ENCODE results near the gene NOP10. TPM values are rescaled to one million over a fixed set of nuclear protein-coding genes. Genes with fewer than 3 reads are reported as not detected.
A peak's percentile ranks its signal among the peaks of the same experiment; 100 is the strongest.
"Not testable (repeated sequence)": the region's sequence is repeated elsewhere in the genome, so short reads cannot be mapped to it uniquely, and the experiment has no call there.

NOP10 gene
- total RNA-seq (2014; rRNA removed; shearing (Covaris generic)): 411 and 530 TPM in 2 replicates

DNA sequence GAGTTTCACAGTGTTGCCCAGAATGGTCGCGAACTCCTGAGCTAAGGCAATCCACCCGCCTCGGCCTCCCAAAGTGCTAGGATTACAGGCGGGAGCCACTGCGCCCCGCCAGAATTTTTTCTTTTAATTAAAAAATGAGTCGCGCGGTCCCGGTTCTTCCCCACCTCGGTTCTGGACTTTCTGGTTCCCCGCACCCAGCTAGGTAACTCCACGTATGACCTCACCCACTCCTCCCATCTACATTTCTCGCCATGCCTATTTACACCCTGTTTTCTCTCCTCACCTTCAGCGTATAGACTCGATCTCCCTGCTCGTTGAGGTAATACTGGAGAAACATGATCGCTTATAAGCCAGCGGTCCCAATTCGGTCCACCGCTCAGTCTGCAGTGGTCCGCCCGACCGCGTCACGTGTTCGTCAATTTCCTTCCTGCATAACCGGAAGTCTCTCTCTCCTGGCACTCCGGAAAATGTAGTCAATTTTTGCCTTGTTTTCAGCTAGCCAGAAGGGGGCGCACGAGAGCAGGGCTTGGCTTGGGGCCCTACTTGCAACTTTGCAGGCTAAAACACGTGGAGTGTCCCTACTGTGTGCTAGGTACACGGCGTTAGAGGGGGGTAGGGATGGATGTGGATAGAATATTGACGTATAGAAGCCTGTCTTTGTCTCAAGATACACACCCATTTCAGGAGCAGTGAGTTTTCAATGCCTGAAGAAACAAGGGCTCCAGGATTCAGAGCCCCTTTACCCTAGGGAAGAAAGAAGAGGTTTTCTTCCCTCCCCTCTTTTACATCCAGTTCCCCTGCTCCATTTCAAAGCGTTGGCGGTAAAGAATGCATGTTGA is at the start of gene NOP10, which contains the start of gene NUTM1:
TSS of gene NOP10 (minus strand) at position 400 of the 839 bp plus-strand sequence. CDS start at position 337, 63 bp downstream.
TSS of gene NUTM1 (plus strand) at position 579 of the 839 bp plus-strand sequence. CDS start 382 bp downstream, outside the sequence.
- DNase-seq (ENCODE audit: low read depth): peak; percentile 90

DNA sequence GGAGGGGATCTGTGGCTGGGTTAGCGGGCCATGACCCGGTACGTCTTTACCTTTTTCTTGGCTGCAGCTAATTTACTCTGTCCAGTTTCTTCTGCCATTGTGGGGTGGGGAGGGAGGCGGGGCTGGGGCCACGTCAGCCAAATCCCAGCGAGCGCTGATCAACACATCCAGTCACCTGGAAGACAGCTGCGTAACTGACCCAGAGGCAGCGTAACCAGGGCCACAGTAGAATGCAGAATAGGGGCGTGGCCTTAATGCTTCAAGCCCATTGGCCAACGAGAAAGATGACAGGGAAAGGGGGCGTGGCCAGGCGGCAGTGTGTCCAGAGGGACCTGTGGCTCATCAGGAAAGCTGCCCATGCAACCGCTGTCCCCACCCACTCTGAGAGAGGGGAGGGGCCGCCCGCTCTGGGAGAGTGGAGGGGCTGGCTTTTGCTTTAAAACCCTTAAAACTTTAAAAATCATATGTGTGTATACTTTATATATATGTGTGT is 46.7 kb upstream of the NOP10 start:
- not testable (repeated sequence) for DNase-seq (ENCODE audit: low read depth)

DNA sequence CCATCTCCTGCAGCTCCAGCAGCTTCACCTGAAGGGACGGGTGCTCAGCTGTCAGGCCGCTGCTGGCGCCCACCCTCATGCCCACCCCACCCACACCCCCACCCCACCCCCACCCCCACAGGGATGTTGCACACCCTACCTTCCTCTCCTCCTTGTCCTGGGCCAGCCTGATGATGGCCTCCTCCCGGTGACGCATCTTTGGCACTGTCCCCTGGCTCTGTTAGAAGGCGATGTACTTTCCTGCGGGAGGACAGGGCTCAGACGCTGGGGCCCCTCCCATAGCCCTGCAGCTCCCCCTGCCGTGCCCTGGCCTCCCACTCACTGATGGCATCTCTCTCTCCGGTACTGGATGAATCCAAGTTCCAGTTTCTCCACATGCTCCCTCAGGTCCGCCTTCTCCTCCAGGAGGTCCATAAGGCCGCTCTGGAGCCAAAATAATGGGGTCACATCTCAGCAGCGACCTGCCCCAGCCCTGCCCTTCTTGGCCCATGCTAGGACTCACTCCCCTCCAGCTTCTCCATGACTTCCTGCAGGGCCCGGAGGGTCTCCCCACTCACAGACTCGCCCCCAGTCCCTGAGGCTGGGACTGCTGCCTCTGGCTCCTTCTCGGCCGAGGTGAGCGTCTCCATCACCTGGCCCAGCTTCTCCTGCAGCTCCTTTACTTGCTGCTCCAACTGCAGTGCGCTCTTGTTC is 39.0 kb upstream of the NOP10 start:
- DNase-seq (ENCODE audit: low read depth): not testable (repeated sequence)

DNA sequence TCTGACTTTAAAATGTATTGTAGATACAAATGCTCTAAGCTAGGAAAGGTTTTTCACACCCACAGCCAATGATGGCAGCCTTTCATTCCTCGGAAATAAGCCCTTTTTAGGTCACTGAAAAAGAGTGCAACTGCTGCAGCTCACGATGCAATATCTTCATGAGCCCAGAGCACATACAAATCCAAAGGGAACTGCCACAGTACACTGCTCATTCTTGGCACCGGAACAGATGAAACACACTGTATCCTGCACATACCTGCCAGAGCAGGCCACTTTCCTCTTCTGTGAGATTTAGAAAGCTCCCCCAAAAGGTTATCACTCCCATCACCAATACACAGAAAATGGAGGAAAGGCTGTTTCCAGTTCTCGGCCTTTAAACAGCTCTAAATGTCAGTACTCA is 37.6 kb upstream of the NOP10 start:
- DNase-seq (ENCODE audit: low read depth): not testable (repeated sequence)

DNA sequence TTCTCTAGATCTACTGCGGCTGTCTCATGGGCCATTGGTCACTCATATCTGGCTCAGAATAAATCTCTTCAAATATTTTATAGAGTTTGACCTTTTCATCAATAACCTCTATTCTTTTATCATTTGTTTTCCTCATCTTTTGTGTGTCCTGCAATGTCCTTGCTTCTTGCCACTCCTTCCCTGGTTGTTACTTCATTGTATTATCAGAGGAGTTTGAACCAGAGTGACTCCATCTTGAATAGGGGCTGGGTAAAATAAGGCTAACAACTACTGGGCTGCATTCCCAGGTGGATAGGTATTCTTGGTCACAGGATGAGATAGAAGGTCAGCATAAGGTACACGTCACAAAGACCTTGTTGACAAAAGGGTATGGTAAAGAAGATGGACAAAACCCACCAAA is 33.9 kb upstream of the NOP10 start:
- no peak for DNase-seq (ENCODE audit: low read depth)

DNA sequence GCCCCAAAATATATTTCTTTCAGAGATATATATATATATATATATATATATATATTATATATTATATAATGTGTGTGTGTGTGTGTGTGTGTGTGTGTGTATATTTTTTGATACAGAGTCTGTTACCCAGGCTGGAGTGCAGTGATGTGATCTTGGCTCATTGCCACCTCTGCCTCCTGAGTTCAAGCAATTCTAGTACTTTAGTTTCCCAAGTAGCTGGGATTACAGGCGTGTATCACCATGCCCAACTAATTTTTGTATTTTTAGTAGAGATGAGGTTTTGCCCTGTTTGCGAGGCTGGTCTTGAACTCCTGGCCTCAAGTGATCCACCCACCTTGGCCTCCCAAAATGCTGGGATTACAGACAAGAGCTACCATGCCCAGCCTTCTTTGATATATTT is 32.6 kb upstream of the NOP10 start:
- DNase-seq (ENCODE audit: low read depth): not testable (repeated sequence)

DNA sequence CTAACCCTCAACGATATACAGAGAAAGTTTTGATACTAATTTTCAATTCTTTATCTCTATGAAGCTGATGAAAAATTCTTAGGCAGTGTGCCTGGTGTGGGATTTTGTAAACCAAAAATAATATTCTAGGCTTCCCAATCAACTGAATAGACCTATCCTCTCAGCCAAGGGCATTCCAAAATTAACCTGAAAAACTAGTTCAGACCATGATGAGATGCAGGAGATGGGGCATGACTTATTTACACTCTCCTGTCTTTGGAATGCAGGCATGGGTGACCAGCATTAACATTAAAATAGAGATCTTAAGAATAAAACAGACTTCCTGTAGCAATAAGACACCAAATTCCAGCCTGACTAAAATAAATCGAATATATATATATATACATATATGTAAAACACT is 31.9 kb upstream of the NOP10 start:
- DNase-seq (ENCODE audit: low read depth): no peak

DNA sequence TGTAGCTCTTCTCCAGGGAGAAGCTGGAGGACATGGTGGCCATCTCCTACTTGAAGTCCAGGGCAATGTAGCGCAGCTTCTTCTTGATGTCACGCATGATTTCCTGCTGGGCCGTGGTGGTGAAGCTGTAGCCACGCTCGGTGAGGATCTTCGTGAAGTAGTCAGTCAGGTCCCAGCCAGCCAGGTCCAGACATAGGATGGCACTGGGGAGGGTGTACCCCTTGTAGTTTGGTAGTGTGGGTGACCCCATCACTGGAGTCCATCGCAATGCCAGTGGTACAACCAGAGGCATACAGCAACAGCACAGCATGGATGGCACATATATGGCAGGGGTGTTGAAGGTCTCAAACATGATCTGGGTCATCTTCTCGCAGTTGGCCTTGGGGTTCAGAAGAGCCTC is 31.0 kb upstream of the NOP10 start:
- DNase-seq (ENCODE audit: low read depth): no peak

DNA sequence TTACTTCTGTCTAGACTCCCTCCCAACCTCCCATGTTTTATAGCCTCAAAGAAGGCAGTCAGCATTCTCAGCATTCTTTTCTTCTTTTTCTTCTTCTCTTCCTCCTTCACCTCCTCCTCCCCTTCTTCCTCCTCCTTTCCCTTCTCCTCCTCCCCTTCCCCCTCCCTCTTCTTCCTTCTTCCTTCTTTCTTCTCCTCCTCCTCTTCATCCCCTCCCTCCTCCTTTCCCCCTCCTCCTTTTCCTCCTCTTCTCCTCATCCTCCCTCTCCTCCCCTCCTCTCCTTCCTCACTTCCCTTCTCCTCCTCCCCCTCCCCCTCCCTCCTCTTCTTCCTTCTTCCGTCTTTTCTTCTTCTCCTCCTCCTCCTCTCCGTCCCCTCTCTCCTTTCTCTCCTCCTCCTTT is 27.7 kb upstream of the NOP10 start:
- DNase-seq (ENCODE audit: low read depth): no peak

DNA sequence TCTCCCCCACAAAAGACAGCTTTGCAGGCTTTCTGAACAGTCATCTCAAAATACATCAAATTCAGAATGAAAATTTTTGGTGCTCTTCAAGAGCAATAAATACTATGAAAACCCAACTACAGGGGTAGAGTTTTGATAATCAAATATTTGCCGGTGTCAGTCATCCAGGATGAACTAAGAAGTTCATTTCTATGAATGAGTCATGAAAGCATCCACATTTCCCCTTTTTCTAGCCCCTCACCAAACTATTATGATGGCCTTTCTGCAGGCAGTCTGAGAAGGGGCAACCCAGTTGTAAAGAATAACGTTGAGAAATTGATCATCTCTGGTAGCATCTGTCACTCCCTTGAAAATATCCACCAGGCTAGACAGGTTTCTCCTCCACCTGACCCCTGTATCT is 27.2 kb upstream of the NOP10 start:
- DNase-seq (ENCODE audit: low read depth): no peak

DNA sequence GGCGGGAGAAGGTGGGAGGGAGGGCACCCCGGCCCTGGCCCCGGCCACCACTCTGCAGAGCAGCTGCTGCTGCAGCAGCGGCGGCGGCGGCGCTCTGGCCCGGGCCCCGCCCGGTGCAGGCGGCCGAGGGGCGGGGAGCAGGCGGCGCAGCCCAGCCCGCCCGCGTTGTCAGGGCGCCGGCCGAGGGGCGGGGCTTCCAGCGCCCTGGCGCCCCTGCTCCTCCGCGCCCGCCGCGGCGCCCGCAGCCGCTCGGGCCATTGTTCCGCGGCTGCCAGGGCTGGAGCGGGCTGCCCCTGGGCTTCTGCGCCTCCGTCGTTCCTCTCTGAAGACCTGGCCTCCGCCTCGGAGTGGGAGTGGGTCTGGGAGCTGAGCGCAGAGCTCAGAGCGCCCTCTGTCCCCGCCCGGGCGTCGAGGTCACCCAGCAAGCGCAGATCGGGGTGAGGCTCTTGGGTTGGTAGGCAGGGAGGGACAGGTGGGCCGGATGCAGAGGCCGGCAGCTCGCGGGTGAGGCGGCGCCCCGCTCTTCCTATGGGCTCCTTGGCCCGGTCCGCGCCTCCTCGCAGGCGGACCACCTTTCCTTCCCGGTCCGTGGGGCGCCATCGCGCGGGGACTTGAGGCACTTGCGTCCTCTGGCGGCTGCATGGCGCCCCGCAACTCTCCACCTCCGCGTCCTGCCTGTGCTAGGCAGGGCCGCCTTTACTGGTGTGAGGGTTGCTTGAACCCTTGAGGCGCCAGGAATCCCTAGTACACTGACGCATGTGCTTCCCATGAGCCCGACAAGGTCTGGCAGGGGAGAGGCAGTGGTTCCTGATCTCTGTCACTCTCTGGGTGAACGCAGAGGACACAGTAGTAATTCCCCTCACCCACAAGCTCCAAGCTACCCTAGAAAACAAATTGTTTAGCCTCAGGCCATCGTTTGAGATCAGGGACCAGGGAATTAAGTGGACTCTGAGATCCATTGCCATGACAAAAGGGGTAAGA is 24.5 kb upstream of the NOP10 start, which contains the start of gene LPCAT4:
TSS of gene LPCAT4 (minus strand) at position 96 of the 981 bp plus-strand sequence. CDS start 96 bp downstream, outside the sequence.
- peak; percentile 84 for DNase-seq (ENCODE audit: low read depth)

DNA sequence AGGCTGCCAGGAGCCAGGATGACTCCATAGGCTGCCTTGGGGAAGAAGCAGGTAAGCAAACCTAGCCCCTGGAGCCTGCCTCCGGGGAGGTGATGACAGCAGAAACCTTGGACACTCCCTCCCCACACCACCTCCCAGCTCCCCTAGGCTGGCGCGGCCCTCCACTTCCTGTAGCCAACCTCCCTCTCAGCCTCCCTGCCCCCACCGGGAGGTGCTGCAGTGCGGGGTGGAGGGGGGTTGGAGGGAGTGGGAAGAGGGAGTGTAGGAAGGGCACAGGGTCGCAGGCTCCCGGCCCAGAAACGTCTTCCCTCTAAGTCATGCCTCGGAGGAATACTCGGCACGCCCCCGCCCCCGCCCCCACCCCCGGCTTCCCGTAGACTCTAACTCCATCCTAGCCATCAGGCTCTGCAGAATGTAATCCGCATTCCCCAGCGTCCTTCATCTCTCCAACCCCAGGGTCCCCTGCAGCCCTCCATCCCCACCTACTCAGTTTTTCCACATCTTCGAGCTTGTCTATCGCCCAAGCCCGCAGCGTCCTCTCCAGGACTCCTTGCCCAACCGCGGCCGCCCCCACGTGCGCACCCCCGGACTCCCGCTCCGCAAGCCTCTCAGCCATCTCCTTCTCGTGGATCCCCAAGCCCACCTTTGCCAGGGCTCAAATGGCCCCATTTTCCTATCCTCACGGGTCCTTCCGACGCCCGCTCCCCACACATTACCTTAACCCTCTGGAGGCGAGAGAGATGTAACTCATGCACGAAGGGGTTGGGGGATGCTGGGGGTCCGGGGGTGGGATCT is 23.5 kb upstream of the NOP10 start:
- DNase-seq (ENCODE audit: low read depth): peak; percentile 56

DNA sequence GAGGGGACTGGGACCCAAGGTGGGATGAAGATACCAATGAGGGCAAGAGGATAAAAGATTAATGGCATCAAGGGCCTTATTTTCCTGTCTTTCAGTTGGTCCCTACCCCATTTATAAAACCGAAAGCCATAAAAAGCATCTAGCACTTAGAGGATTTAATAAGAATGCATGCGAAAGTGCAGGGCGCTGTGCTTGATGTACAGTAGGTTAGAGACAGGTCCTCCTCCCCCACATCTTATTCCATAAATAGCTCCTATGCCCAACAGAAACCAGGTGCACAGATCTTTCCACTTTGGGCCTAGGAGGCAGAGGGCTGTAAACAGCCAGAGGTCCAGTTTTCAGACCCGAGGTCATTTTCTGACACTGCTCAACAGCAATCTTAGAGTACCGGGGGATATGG is 22.9 kb upstream of the NOP10 start:
- no peak for DNase-seq (ENCODE audit: low read depth)

DNA sequence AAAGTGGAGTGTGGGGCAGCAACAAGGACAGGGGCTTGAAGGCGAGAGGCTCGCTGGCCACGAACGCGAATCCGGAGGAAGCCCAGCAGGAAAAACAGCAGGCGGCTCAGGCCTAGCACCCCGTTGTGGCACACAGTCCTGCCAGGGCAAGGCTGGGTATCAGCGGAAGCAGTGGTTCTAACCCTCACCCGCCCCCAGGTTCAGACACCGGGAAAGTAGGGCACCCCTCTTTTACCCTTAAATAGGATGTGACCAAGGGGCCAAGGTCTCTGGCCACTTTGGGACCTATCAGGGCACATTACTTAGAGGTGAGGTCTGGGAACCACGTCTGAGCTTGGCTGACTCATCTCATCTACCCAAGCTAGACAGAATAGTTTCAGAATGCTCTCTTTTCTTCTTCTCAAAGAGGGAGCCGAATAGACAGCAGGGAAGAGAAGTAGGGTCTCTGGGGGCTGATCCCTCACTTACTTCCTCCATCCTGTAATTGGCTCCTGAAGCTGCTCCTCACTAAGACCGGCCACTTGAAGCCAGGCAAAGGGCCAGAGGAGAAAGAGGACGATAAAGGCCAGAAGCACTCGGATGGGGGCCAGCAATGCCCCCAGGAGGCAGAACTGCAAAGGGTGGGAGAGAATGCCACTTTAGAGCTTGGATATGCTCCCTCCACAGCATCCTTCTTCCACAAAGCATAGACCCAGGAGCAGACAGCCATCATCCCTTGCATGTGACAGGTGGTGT is 22.3 kb upstream of the NOP10 start:
- DNase-seq (ENCODE audit: low read depth): no peak

DNA sequence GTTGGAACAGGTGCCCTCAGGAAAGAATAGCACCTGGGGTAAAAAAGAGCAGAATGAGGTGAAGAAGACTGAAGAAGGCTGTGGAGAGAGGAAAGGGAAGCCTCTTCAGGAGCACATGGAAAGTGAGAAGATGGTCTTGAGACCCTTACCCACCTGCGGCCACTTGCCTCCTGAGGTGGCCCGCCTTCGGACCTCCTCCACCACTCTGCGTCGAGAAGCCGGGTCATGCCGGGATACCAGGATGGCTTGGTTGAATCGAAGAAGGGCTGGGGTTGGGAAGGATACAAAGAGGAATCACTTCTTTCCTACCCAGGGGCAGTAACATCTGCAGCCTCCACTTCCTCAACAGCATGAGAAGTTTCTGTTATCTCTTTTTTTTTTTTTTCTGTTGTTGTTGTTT is 21.1 kb upstream of the NOP10 start:
- no peak for DNase-seq (ENCODE audit: low read depth)

DNA sequence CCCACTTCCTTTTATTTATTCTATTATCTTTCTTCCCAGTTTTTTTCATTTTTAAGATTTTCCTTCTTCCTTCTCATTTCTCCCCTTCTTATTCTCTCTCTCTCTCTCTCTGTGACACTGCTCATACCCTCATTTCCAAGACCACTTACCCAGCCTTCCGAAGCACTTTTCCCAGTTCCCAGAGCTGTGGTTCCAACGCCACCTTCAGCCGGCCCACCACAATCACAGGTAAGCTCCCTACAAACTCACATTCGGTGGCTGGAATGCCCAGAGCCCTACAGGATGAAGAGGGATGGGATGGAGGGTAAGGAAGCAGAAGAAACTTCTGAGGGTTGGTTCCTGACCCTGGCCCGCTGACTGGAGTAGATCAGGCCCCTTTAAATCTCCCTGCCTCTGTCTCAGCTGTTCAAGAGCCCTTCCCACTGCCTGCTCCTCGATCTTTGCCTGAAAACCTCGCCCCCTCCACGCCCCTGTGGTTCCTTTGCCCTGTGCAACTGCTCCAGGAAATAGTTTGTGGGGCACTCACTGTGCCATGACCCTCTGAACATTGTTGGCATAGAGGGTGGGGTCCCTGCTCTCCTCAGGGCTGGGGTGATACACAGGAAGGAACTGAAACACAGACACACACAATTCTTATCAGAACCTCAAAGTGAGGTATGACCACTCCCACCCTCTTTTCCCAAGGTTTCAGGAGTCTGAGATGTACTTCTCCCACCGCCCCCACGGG is 19.3 kb upstream of the NOP10 start:
- DNase-seq (ENCODE audit: low read depth): no peak

DNA sequence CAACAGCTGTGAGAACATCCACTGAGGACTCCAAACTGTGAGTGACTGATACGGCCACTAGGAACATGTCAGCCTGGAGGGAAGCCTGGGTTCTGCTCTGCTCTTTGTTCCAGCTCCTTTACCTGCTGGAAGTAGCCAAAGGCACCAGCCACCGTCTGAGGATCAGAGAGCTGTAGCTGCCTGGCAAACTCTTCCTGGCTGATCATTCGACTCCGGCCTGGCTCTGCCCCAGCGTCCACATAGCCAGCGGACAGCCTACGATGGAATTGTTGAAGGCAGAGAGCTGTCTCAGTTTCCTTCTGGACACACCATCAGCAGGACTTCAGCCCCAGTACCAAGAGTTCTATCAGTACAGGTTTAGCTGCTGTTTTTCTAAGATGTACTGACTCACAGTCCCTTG is 18.3 kb upstream of the NOP10 start:
- no peak for DNase-seq (ENCODE audit: low read depth)

DNA sequence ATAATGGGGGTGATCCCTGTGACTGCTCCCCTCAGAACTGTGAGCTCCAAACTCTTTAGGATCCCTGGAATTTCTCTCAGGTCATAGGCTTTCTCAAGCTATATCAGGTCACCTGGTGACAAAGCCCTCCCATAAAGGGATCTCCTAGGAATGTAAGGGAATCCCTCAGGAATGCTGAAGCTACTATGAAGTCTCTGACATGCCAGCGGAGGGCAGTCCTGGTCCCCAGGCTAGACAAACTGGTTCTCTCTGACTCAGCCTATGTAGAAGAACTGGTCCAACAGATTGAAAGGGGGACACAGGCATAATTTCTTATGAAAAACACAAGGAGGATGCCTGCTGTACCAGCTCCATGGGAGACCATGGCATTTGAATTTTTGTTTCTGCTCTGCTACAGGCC is 17.4 kb upstream of the NOP10 start:
- no peak for DNase-seq (ENCODE audit: low read depth)

DNA sequence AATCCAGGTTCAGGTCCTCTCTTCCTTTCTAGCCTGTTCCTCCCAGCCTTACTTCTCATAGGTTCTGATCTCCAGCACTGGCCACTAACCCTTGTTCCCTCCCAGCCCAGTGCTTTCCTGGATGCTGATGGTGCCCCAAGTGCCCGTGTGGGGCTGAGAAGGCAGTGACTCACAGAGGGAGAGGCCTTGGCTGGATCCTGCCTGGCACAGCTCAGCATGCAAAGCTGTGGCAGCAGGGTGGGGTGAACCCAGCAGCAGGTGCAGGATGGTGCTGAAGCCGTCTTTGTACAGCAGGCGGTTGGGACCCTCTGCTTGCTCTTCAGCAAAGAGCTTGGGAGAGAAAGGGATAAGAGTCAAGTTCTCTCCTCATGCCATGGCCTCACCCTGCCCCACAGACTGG is 16.5 kb upstream of the NOP10 start:
- DNase-seq (ENCODE audit: low read depth): no peak

Measured in RPMI7951 (cell line).